Dermis microvascular lymphatic vessel endothelial cell (primary cell): ENCODE results near the gene MBD3L3. TPM values are rescaled to one million over a fixed set of nuclear protein-coding genes. Genes with fewer than 3 reads are reported as not detected.
"Not testable (repeated sequence)": the region's sequence is repeated elsewhere in the genome, so short reads cannot be mapped to it uniquely, and the experiment has no call there.

ENCODE experiments used
- DNase-seq, 2 donors: peaks; one replicate each; pipeline versions ENCODE4 v3.0.0 to v3.0.0-alpha.2; 2010; ENCODE audit warnings: low read depth in 2 of 2
- total RNA-seq: library from RNA; depleted of rRNA; stranded (reverse); fragments of >200 nt; gene quantifications from 2 replicates; pipeline ENCODE4 v1.2.1, GENCODE V29; 2014

The MBD3L3 gene
- total RNA-seq: not detected in 2 replicates

- DNase-seq: not testable (repeated sequence)
Measured at GRCh38 chr19:7058576-7058975, at the start of gene MBD3L3. TSS of gene MBD3L3 (minus strand) at chr19:7058676. CDS start at chr19:7058605, 71 bp downstream.

GRCh38 chr19:7106711-7107657 lies 48.5 kb upstream of the MBD3L3 start:
- no peak for DNase-seq

GRCh38 chr19:7104747-7105447 lies 46.4 kb upstream of the MBD3L3 start:
- no peak for DNase-seq

- no peak for DNase-seq
Measured at GRCh38 chr19:7101498-7102253, 43.2 kb upstream of the MBD3L3 start.

- DNase-seq: no peak
Measured at GRCh38 chr19:7099597-7099921, 41.1 kb upstream of the MBD3L3 start.

- peak; percentile 70 to 88 for DNase-seq
Measured at GRCh38 chr19:7098701-7099596, 40.5 kb upstream of the MBD3L3 start.

GRCh38 chr19:7098096-7098495 lies 39.6 kb upstream of the MBD3L3 start:
- DNase-seq: no peak

GRCh38 chr19:7088999-7089398 lies 30.5 kb upstream of the MBD3L3 start:
- DNase-seq: no peak

- peak in 1 of 2 donors; percentile 27 for DNase-seq
Measured at GRCh38 chr19:7083076-7083956, 24.8 kb upstream of the MBD3L3 start.

- DNase-seq: no peak
Measured at GRCh38 chr19:7078008-7078407, 19.5 kb upstream of the MBD3L3 start.

- DNase-seq: no peak
Measured at GRCh38 chr19:7076151-7076550, 17.7 kb upstream of the MBD3L3 start.

- DNase-seq: no peak
Measured at GRCh38 chr19:7074705-7075282, 16.3 kb upstream of the MBD3L3 start.

GRCh38 chr19:7072541-7072940 lies 14.1 kb upstream of the MBD3L3 start:
- no peak for DNase-seq

GRCh38 chr19:7069904-7070226 lies 11.4 kb upstream of the MBD3L3 start:
- peak; percentile 7 to 18 for DNase-seq

GRCh38 chr19:7069042-7069903 lies 10.8 kb upstream of the MBD3L3 start, which contains the start of gene ZNF557:
TSS of gene ZNF557 (plus strand) at chr19:7069703. CDS start at chr19:7075075, 5,372 bp downstream.
- peak; percentile 93 to 98 for DNase-seq

GRCh38 chr19:7068599-7068998 lies 10.1 kb upstream of the MBD3L3 start:
- no peak for DNase-seq

GRCh38 chr19:7067716-7068115 lies 9.2 kb upstream of the MBD3L3 start:
- no peak for DNase-seq

- DNase-seq: peak in 1 of 2 donors; percentile 33
Measured at GRCh38 chr19:7067122-7067521, 8.6 kb upstream of the MBD3L3 start.
